GM18861 (cell line): ENCODE data around the gene LCP1.

Experiments used
- ATAC-seq: cut with Tn5 transposase; IDR thresholded peaks from one replicate; pipeline ENCODE4 v1.9.1; 2021; ENCODE audit not compliant: unreplicated experiment

The LCP1 gene

DNA sequence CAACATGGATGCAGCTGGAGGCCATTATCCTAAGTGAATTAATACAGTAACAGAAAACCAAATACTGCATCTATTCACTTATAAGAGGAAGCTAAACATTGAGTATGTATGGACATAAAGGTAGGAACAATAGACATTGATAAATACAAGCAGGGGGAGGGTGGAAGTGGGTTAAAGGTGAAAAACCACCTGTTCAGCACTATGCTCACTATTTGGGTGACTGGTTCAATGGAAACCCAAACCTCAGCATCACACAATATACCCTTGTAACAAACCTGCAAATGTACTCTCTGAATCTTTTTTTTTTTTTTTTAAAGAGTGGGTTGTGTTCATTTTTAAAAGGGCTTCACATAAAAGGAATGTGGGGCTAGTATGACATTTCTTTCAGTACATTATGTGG lies 50.3 kb downstream of the LCP1 start:
- no peak for ATAC-seq

DNA sequence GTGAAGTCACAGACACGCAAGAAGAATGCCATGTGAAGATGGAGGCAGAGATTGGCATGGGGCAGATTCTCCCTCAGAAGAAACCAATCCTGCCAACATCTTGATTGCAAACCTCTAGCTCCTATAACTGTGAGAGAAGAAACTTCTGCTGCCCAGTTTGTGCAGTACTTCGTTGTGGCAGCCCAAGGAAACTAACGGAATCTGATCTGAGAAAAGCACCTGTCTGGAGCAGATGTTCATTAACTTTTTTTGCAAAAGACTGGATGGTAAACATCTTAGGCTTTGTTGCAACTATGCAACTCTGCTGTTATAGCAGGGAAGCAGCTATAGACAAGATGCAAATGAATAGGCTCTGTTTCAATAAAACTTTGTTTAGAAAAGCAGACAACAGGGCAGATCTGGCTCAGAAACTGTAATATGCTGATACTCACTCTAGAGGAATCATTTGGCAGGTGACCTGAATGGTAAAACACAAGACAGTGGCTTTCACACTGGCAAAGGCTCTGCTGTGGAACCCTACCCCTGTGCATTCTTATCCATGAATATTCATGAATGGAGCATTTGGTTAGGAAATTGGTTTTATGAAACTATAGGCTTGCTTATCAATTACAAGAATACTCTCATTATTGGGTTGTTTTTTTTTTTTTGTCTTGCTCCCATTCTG lies 51.9 kb downstream of the LCP1 start:
- no peak for ATAC-seq

GRCh38 chr13:46129124-46129523 lies 52.9 kb downstream of the LCP1 start:
- no peak for ATAC-seq

DNA sequence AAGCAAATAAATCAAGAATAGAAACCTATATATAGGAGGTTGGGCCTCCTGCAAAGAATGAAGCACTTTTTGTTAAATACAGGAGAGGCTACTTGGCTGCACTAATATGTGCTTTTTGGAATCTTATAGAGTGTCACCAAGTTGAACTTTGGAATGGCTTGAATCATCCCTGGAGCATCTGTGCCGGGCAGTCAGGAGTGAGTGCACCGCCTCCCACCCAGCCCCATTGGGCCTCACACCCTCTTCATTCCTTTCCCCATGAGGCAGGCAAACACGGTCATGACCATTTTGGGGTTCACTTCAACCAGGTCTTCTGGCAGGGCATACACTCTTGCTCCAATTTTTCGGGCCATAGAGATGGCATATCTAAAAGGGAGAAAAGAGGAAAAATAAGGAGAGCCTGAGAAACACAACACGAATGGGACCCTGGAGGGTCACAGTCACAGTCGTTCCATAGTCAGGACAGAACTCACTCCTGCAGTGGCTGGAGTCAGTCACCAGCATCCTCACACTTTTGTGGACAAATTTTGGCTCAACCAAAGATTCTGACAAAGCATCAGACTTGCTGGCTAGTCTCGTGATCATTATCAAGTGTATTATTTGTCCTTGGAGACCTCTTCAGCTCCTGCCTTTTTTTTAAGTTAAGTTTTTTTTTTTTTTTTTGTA lies 54.5 kb downstream of the LCP1 start:
- no peak for ATAC-seq

- ATAC-seq, result peak; percentile 68
Measured at GRCh38 chr13:46126552-46127357, 55.2 kb downstream of the LCP1 start.

- no peak for ATAC-seq
Measured at GRCh38 chr13:46126056-46126455, 55.9 kb downstream of the LCP1 start.

DNA sequence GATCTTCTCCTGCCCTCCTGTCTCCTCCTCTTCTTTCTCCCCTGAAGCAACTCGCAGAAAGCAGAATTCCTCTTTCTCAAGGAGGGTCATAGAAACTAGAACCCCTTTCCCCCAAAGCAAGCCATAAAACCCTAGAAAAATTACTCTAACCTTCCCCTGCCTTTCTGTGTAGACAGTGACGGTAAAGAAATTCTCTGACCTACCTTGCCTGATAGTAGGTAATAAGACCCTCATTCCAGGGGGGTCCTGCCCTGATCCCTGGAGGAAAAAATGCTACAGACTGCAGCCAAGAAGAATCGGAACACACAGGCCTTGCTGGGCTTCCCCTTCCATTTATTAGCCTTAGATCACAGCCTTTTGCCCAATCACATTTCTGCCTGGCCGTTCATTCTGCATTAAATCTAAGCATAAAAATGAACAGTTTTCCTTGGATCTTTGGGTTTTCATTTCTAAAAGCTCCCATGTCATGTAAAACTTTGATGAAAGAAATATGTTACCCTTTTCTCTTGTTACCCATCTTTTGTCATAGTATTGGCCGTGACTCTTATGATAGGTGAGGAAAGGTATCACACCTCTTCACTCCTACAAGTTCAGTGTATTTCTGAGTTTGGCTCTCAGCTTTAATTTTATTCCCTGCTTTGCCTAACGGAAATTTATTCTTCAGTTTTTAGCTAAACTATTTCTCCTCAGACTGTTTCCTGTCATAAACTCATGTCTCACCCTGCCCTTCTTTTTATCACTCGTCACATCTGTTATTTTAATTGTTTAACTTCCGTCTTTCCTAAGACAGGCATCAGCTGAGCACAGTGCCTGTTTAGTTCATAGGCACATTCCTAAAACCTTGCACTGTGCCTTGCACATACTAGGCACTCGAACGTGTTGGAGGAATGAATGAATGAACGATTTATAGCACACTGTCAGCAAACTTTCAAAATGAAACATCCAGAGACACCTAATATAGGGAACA lies 56.7 kb downstream of the LCP1 start:
- no peak for ATAC-seq

GRCh38 chr13:46124531-46124966 lies 57.4 kb downstream of the LCP1 start:
- no peak for ATAC-seq

DNA sequence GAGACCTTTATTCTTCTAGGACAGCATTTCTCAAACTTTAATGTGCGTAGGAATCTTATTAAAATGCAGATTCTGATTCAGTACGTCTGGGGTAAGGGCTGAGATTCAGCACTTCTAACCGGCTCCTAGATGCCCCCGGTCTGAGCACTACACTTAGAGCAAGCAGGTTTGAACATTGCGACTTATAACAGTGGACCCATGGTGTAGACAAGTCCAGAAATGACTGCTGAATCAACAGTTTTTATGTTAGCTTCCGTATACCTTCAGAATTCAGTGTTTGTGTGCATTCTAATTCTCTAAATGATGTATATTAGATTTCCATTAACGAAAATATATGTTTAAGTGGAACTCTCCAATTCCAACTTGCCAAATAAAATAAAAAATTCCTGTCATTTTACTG lies 59.7 kb downstream of the LCP1 start:
- ATAC-seq, result no peak

DNA sequence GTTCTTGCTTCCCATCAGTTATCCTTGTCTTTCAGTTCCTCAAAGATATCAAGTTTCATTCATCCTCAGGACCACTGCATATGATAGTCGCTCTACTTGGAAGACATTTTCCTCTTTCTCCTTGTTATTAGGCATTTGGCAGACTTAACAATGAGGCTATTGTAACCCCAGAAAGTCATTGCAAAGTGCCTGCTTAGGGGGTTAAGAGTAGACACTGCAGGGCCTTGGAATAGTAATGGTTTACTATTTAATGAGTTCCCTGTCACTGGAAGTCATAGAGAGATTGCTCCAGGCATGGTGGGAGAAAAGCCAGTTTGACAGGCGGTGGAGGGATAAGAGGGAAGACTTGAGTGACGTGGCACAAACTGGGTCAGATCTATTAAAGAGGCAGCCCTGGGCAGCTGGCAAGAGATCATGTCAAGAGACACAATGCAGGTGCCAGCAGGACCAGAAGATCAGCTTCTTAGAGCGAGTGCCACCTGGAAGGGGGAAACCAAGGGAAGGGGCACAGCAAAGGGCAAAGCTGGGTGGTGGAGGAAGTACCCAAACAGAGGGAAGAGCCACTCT lies 60.3 kb downstream of the LCP1 start:
- no peak for ATAC-seq

DNA sequence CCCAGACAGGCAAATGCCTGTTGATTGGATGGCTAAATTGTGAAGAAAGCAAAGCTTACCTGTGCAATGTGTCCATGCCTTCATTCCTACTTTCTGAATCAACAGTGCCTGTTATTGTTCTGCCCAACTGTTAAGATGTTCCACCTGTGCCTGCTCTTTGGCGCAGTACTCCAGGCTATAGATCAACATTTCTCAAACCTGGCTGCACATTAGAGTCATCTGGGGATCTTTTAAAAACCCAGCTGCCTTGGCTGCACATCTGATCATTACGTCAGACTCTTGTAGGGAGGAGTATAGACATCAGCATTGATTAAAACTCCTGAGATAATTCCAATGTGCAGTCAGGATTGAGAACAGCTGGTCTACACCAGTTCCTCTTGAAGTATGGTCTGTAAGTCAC lies 60.9 kb downstream of the LCP1 start:
- ATAC-seq, result no peak

DNA sequence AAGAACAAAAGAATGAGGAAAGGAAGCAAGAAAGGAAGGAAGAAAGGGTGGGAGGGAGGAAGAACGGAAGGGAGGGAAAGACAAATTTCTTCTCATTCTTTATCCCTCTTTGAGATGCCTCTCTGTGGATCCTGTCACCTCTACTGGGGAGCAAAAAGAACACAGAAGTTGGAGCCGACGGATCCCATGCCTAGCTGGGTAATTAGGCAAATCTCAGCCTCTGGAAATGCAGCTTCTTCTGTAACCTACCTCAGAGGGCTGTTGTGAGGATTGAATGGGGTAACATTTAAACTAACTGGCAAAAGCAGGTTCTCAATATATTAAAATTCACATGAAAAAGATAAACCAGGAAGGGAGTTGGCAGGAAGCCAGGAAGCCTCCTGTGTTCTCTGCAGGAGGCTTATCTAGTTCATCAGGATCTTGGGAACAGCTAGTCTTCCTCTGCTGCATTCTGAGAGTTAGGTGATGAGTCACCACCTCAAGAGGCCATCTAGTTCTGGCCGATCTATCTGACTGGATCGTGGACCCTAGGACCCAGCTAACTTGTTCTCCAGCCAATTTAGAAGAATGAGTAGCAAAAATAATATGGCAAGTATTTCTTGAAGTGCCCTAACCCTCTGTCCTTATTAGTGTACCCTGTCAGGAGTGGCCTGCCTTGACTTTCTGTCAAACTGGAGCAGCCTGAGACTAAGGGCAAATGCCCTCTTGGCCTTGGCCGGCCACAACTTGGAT lies 61.9 kb downstream of the LCP1 start:
- no peak for ATAC-seq

GRCh38 chr13:46116653-46117502 lies 65.1 kb downstream of the LCP1 start:
- no peak for ATAC-seq

GRCh38 chr13:46114613-46115012 lies 67.4 kb downstream of the LCP1 start:
- no peak for ATAC-seq

- ATAC-seq, result no peak
Measured at GRCh38 chr13:46113596-46113995, 68.4 kb downstream of the LCP1 start.

DNA sequence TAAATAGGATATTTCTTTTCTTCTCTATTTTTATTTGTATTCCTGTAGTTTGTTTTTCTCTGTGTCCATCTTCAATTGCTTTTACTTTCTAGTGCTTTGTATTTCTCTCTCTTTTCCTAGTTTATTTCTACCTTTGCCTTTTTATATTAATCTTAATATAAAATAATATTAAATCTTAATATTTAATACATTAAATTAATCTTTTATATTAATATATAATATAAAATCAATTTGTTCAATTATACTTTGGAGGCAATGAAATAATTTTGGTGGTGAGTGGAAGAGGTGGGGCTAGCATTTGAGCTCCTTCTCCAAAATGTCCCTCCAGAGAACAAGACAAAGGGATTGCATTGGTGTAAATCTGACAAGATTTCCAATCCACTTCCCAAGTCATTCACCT lies 70.8 kb downstream of the LCP1 start:
- no peak for ATAC-seq

- no peak for ATAC-seq
Measured at GRCh38 chr13:46109451-46109850, 72.5 kb downstream of the LCP1 start.

GRCh38 chr13:46106839-46107371 lies 75.1 kb downstream of the LCP1 start:
- ATAC-seq, result peak; percentile 44

- no peak for ATAC-seq
Measured at GRCh38 chr13:46104868-46105267, 77.1 kb downstream of the LCP1 start, which contains the start of gene CPB2. TSS of gene CPB2 (minus strand) at chr13:46105033. CDS start at chr13:46105009, 24 bp downstream.
